ENCODE data around the gene NAA10. TPM values are rescaled to one million over a fixed set of nuclear protein-coding genes. Genes with fewer than 3 reads are reported as not detected.

The NAA10 gene
- total RNA-seq, 4 donors from 2014 or later, result 58.7 to 89.3 (median 69.7) TPM

DNA sequence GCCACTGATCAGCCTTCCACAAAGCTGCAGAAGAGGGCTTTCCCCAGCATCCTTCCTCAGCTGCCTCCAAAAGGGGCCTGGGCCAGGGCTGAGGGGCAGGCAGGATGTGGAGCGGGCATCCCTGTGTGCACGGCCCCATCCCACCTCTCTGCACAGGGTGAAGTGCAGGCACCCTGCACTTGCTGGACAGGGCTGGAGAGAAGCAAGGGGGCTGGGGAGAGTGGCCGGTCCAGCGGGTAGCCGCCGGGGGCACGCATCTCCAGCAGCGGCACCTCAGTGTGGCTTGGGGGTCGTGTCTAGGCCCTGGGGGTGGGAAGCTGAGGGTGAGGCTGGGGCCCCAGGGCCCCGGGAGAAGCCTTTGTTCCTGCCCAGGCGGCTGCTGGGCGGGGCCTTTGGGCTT lies 27.4 kb downstream of the NAA10 start:
- H3K4me3 ChIP-seq (replicated peaks in 1 of 3), result no peak overlapping the region
- no CpG with 5 or more reads among the region's 12 CpGs for WGBS, 2 donors
- TF ChIP-seq CTCF (IDR thresholded peaks at IDR 0.05), result no peak
- no peak for TF ChIP-seq POLR2A (IDR thresholded peaks at IDR 0.05)
- H3K9me3 ChIP-seq, result no peaks in the 10 kb centered on the region
- H3K27me3 ChIP-seq, result no peaks in the 10 kb centered on the region
- no peaks in the 10 kb centered on the region for H3K4me1 ChIP-seq
- intact Hi-C loops (cut with DNase I), result no loop called here
- DNase-seq, result no peak
- no peaks in the 10 kb centered on the region for H3K36me3 ChIP-seq
- H3K27ac ChIP-seq, result no peak overlapping the region

GRCh38 chrX:153906126-153906917 lies 28.5 kb downstream of the NAA10 start:
- Histone ChIP-seq H3K27me3 (no peaks in the 10 kb centered on the region), H3K36me3 (no peaks in the 10 kb centered on the region), H3K9me3 (no peaks in the 10 kb centered on the region), H3K27ac (no peak overlapping the region), H3K4me3 (replicated peaks in 1 of 3) (no peak overlapping the region), H3K4me1 (no peaks in the 10 kb centered on the region)
- 100% methylated on average over 1 of the region's 27 CpGs; no CpG with 5 or more reads in 1 of the 2 donors for WGBS, 2 donors
- TF ChIP-seq CTCF (IDR thresholded peaks at IDR 0.05) (no peak), POLR2A (IDR thresholded peaks at IDR 0.05) (no peak)
- no peak for DNase-seq
- intact Hi-C loops (cut with DNase I), result no loop called here

DNA sequence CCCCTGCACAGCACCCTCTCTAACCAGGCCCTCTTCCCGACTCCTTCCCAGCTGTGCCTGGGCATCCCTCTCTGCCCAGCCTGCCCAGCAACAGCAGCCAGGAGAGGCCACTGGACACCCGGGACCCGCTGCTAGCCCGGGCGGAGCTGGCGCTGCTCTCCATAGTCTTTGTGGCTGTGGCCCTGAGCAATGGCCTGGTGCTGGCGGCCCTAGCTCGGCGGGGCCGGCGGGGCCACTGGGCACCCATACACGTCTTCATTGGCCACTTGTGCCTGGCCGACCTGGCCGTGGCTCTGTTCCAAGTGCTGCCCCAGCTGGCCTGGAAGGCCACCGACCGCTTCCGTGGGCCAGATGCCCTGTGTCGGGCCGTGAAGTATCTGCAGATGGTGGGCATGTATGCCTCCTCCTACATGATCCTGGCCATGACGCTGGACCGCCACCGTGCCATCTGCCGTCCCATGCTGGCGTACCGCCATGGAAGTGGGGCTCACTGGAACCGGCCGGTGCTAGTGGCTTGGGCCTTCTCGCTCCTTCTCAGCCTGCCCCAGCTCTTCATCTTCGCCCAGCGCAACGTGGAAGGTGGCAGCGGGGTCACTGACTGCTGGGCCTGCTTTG lies 29.2 kb downstream of the NAA10 start:
- DNase-seq, result no peak
- 87 to 89% methylated on average over 9 to 13 of the region's 32 CpGs for WGBS, 2 donors
- Histone ChIP-seq H3K36me3 (no peaks in the 10 kb centered on the region), H3K9me3 (no peaks in the 10 kb centered on the region), H3K4me3 (replicated peaks in 1 of 3) (no peak overlapping the region), H3K4me1 (no peaks in the 10 kb centered on the region), H3K27me3 (no peaks in the 10 kb centered on the region), H3K27ac (no peak overlapping the region)
- intact Hi-C loops (cut with DNase I), result no loop called here
- TF ChIP-seq CTCF (IDR thresholded peaks at IDR 0.05) (no peak), POLR2A (IDR thresholded peaks at IDR 0.05) (no peak)

- intact Hi-C loops (cut with DNase I), result no loop called here
- no peaks in the 10 kb centered on the region for H3K4me1 ChIP-seq
- H3K27ac ChIP-seq, result no peak within 1 kb of the TSS
- TF ChIP-seq CTCF (IDR thresholded peaks at IDR 0.05), result no peak
- TF ChIP-seq POLR2A (IDR thresholded peaks at IDR 0.05), result no peak
- H3K36me3 ChIP-seq, result no peaks in the 10 kb centered on the region
- 46 to 65% methylated on average over 5 to 10 of the region's 26 CpGs for WGBS, 2 donors
- no peak for DNase-seq
- H3K27me3 ChIP-seq, result no peaks in the 10 kb centered on the region
- H3K4me3 ChIP-seq (replicated peaks in 1 of 3), result no peak within 1 kb of the TSS
- no peaks in the 10 kb centered on the region for H3K9me3 ChIP-seq
Measured at GRCh38 chrX:153903991-153904957, 30.6 kb downstream of the NAA10 start, which contains the start of gene AVPR2. Gene AVPR2, plus strand, starts transcription at chrX:153904673. Its CDS starts 473 bp downstream, at chrX:153905146.

All from thyroid gland (tissue), 4 donors.